ENCODE results near the gene C9orf50. TPM values are rescaled to one million over a fixed set of nuclear protein-coding genes. Genes with fewer than 3 reads are reported as not detected.

Gene C9orf50
- total RNA-seq, 1 experiment from 2014 or later, result not detected

DNA sequence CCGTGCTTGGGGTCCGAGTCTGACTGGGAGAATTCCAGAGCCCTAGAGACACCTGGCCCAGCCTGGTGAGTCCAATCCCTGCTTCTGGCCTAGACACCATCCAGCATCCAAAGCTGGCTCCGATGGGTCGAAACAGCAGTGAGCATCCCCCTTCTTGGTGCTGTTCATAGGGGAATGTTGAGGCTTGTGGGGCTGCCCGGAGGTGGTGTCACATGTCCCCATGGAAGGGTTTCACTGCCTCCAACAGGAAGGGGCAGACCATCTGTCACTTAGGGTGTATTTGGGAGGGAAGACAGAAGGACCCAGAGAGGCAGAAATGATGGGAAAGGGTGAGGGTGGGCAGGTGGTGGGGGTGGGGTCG lies 13.9 kb downstream of the C9orf50 start:
- Histone ChIP-seq H3K9me3 (ENCODE audit: control insufficient read depth, insufficient read depth, low read depth, low read length) (no peaks in the 10 kb centered on the region), H3K36me3 (ENCODE audit: control insufficient read depth, insufficient read depth, low read length) (no peaks in the 10 kb centered on the region), H3K4me3 (ENCODE audit: low read depth in 2 of 2, low read length in 2 of 2) (no peak overlapping the region), H3K4me1 (ENCODE audit: control insufficient read depth, insufficient read depth, low read length) (peaks cover 17% of the 10 kb centered on the region), H3K27me3 (ENCODE audit: control insufficient read depth, insufficient read depth, low read length) (no peaks in the 10 kb centered on the region), H3K27ac (ENCODE audit: low read length) (peak overlapping the region; percentile 63; the same call in 1 of the 2 replicates)
- DNase-seq (ENCODE audit: low read depth, low spot score) (no peak), ATAC-seq (no peak)
- intact Hi-C loops (cut with micrococcal nuclease; ENCODE audit: unreplicated experiment) (loop anchor here (5.0 kb wide), 1 partner anchor 430 kb away; the partner anchor contains the start of gene IER5L), in situ Hi-C loops (cut with HindIII; ENCODE audit: low pct_unique_long_range_greater_than_20kb, low sequenced_read_pairs) (no loop called here)
- CTCF ChIA-PET, result interaction anchor here (0.6 kb wide), 1 partner anchor 192 kb away, joined by 4 read pairs; no protein-coding TSS in a partner anchor
- no TSS peak for BruUV-seq (replicated peaks)
- TF ChIP-seq TCF7L2 (IDR thresholded peaks at IDR 0.05; ENCODE audit: low read depth, low read length) (no peak), POLR2AphosphoS5 (IDR thresholded peaks at IDR 0.05; ENCODE audit: low read depth, low read length) (no peak)
- TF ChIP-seq, protein P1, sequence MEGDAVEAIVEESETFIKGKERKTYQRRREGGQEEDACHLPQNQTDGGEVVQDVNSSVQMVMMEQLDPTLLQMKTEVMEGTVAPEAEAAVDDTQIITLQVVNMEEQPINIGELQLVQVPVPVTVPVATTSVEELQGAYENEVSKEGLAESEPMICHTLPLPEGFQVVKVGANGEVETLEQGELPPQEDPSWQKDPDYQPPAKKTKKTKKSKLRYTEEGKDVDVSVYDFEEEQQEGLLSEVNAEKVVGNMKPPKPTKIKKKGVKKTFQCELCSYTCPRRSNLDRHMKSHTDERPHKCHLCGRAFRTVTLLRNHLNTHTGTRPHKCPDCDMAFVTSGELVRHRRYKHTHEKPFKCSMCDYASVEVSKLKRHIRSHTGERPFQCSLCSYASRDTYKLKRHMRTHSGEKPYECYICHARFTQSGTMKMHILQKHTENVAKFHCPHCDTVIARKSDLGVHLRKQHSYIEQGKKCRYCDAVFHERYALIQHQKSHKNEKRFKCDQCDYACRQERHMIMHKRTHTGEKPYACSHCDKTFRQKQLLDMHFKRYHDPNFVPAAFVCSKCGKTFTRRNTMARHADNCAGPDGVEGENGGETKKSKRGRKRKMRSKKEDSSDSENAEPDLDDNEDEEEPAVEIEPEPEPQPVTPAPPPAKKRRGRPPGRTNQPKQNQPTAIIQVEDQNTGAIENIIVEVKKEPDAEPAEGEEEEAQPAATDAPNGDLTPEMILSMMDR (IDR thresholded peaks at IDR 0.05), result no peak
- TF ChIP-seq, protein P2, sequence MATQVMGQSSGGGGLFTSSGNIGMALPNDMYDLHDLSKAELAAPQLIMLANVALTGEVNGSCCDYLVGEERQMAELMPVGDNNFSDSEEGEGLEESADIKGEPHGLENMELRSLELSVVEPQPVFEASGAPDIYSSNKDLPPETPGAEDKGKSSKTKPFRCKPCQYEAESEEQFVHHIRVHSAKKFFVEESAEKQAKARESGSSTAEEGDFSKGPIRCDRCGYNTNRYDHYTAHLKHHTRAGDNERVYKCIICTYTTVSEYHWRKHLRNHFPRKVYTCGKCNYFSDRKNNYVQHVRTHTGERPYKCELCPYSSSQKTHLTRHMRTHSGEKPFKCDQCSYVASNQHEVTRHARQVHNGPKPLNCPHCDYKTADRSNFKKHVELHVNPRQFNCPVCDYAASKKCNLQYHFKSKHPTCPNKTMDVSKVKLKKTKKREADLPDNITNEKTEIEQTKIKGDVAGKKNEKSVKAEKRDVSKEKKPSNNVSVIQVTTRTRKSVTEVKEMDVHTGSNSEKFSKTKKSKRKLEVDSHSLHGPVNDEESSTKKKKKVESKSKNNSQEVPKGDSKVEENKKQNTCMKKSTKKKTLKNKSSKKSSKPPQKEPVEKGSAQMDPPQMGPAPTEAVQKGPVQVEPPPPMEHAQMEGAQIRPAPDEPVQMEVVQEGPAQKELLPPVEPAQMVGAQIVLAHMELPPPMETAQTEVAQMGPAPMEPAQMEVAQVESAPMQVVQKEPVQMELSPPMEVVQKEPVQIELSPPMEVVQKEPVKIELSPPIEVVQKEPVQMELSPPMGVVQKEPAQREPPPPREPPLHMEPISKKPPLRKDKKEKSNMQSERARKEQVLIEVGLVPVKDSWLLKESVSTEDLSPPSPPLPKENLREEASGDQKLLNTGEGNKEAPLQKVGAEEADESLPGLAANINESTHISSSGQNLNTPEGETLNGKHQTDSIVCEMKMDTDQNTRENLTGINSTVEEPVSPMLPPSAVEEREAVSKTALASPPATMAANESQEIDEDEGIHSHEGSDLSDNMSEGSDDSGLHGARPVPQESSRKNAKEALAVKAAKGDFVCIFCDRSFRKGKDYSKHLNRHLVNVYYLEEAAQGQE (IDR thresholded peaks at IDR 0.05; ENCODE audit: insufficient read depth in 1 of 2, low read depth in 2 of 2, low read length in 1 of 2), result no peak
- POLR2A ChIA-PET, result no interaction called here

DNA sequence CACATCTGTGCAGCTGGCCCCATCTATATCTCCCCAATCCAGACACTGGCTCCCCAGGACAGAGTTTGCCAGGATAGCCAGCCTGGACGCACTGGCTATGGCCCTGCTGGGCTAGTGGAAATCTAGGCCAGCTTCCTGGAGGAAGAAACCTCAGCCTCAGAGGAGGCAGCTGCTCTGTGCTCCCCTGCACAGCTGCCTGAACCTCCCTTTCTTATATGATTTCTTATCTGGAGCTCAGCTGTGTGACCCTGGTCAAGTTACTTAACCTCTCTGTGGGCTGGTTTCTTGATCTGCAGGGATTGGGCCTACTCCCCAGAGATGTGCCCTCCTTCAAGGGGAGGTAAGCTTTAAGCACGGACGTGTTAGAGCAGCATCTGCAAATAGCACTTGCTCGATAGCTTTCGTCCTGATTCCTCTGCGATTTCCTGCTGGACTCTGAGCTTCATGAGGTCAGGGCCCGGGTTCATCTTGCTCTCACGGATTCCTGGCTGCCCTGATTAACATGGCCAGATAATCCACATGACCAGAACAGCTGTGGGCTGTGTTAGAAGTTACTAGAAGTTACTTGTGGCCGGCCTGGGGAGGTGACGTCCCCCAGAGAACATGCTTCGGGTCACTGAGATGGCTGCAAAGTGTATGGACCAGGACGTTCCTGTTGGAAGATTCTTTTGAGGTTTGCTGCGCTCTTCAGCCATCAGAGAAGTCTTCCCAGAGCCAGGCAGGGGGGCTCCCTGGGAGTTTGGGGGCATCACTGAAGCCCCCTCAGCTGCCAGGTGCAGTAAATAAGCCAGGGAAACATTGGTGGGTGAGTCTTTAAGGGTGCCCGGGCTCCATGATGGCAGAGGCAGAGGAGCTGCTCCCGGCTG lies 14.5 kb downstream of the C9orf50 start:
- DNase-seq (ENCODE audit: low read depth, low spot score) (no peak), ATAC-seq (no peak)
- TF ChIP-seq SIN3A (IDR thresholded peaks at IDR 0.05; ENCODE audit: borderline replicate concordance, insufficient read depth, low read depth, low read length) (no peak), POLR2AphosphoS5 (IDR thresholded peaks at IDR 0.05; ENCODE audit: low read depth, low read length) (no peak), TCF7L2 (IDR thresholded peaks at IDR 0.05; ENCODE audit: low read depth, low read length) (no peak)
- TF ChIP-seq, protein P2 (IDR thresholded peaks at IDR 0.05; ENCODE audit: insufficient read depth in 1 of 2, low read depth in 2 of 2, low read length in 1 of 2), result no peak
- TF ChIP-seq, protein P1 (IDR thresholded peaks at IDR 0.05), result no peak
- Histone ChIP-seq H3K9me3 (ENCODE audit: control insufficient read depth, insufficient read depth, low read depth, low read length) (no peaks in the 10 kb centered on the region), H3K27me3 (ENCODE audit: control insufficient read depth, insufficient read depth, low read length) (no peaks in the 10 kb centered on the region), H3K4me1 (ENCODE audit: control insufficient read depth, insufficient read depth, low read length) (peaks cover 17% of the 10 kb centered on the region), H3K36me3 (ENCODE audit: control insufficient read depth, insufficient read depth, low read length) (no peaks in the 10 kb centered on the region), H3K4me3 (ENCODE audit: low read depth in 2 of 2, low read length in 2 of 2) (no peak overlapping the region), H3K27ac (ENCODE audit: low read length) (peak overlapping the region; percentile 63; the same call in 1 of the 2 replicates)
- intact Hi-C loops (cut with micrococcal nuclease; ENCODE audit: unreplicated experiment), result loop anchor here (5.0 kb wide), 1 partner anchor 429 kb away; the partner anchor contains the start of gene IER5L
- ChIA-PET POLR2A (no interaction called here), CTCF (interaction anchor here (0.6 kb wide), 1 partner anchor 191 kb away, joined by 4 read pairs; no protein-coding TSS in a partner anchor)
- in situ Hi-C loops (cut with HindIII; ENCODE audit: low pct_unique_long_range_greater_than_20kb, low sequenced_read_pairs), result no loop called here
- no TSS peak for BruUV-seq (replicated peaks)

Measured in Panc1 (cell line).